Measurements from ENCODE around the gene SORCS1. TPM values are rescaled to one million over a fixed set of nuclear protein-coding genes. Genes with fewer than 3 reads are reported as not detected.

The SORCS1 gene
- total and polyA plus RNA-seq, 9 donors = 0.05 to 2.4 (median 1.0) TPM

DNA sequence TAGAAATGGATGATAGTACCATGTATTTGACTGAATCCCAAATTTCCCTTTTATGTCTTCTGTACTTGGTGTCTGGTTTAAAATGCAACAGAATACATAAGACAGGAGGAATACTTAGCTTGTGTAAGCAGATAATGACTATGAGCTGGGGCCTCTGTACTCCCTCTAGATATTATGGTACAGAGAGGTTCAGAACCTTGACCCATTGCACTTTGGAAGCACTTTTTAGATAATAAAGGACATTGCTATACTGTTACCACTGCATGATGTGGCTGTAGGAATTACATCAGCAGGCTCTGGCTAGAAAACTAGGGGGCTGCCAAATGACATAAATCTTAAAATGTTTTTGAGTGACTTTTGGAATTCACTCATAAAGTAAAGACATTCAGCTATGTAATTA lies 526.6 kb downstream of the SORCS1 start:
- intact Hi-C loops (cut with DNase I) = no loop called here
- H3K27me3 ChIP-seq = no peaks in the 10 kb centered on the region

DNA sequence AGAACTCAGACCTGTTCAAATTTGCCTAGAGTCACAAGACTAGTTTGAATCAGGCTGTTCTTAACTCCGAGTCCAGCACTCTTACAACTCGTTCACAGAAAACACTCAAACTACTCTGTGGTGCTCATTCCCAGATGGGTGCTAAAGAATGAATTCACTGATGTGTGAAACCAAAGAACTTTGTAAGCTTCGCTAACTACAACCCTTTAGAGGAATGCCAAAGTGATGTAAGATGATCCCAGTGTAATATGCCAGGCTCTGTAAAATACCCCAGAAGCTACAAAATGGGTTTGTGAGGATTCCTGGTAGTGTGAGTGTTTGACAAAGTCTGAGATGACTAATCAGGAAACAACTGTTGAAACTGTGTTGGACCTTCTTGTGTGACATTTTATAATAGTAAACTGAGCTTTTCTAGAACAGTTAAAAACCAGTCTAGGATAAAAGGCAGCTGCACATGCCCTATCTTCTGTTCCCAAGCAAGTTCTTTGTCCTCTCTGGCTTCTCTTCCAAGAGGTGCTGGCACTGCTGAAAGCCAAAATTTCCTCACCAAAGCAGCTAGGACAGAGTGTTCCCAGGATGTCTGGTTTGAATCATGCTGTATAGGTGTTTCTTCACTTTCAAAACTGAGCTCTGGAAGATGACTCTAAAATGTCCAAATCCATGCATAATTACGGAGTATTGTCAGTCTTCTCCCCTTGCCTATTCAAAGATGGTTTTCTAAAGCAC lies 527.6 kb downstream of the SORCS1 start:
- Histone ChIP-seq H3K4me3 (no peak overlapping the region), H3K36me3 (no peaks in the 10 kb centered on the region), H3K27me3 (no peaks in the 10 kb centered on the region), H3K27ac (no peak overlapping the region), H3K9me3 (no peaks in the 10 kb centered on the region), H3K4me1 (ENCODE audit: insufficient read depth) (no peaks in the 10 kb centered on the region)
- intact Hi-C loops (cut with DNase I) = no loop called here
- DNase-seq = no peak
- no peak for TF ChIP-seq EP300 (IDR thresholded peaks at IDR 0.05)
- no peak for TF ChIP-seq POLR2A (IDR thresholded peaks at IDR 0.05)
- TF ChIP-seq, protein P1, sequence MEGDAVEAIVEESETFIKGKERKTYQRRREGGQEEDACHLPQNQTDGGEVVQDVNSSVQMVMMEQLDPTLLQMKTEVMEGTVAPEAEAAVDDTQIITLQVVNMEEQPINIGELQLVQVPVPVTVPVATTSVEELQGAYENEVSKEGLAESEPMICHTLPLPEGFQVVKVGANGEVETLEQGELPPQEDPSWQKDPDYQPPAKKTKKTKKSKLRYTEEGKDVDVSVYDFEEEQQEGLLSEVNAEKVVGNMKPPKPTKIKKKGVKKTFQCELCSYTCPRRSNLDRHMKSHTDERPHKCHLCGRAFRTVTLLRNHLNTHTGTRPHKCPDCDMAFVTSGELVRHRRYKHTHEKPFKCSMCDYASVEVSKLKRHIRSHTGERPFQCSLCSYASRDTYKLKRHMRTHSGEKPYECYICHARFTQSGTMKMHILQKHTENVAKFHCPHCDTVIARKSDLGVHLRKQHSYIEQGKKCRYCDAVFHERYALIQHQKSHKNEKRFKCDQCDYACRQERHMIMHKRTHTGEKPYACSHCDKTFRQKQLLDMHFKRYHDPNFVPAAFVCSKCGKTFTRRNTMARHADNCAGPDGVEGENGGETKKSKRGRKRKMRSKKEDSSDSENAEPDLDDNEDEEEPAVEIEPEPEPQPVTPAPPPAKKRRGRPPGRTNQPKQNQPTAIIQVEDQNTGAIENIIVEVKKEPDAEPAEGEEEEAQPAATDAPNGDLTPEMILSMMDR (IDR thresholded peaks at IDR 0.05) = no peak
- WGBS, 3 donors = 77 to 82% (median 81%) methylated on average over 4 of the region's 4 CpGs

More for the DNA sequence above, 526.6 kb downstream of the SORCS1 start:
- Histone ChIP-seq H3K4me1 (ENCODE audit: insufficient read depth) (no peaks in the 10 kb centered on the region), H3K36me3 (no peaks in the 10 kb centered on the region), H3K4me3 (no peak overlapping the region), H3K27ac (no peak overlapping the region), H3K9me3 (no peaks in the 10 kb centered on the region)
- no peak for DNase-seq
- TF ChIP-seq, protein P1 (IDR thresholded peaks at IDR 0.05) = no peak
- TF ChIP-seq POLR2A (IDR thresholded peaks at IDR 0.05) (no peak), EP300 (IDR thresholded peaks at IDR 0.05) (no peak)

DNA sequence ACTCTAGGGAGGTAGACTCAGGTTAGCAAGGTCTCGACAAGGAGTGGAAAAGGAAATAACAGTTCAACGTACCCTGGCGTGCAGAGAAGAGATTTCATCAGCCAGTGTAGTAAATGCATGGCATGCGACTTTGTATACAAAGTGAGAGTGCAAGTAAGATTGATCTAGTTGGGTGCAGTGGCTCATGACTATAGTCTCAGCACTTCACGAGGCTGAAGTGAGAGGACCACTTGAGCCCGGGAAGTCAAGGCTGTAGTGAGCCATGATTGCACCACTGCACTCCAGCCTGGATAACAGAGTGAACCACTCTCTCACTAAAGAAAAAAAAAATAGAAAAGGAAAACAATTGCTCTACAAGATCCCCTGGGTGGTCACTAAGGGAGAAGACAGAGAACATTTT lies 528.6 kb downstream of the SORCS1 start:
- Histone ChIP-seq H3K4me3 (no peak overlapping the region), H3K36me3 (no peaks in the 10 kb centered on the region), H3K4me1 (ENCODE audit: insufficient read depth) (no peaks in the 10 kb centered on the region), H3K27ac (no peak overlapping the region), H3K27me3 (no peaks in the 10 kb centered on the region), H3K9me3 (no peaks in the 10 kb centered on the region)
- no peak for DNase-seq
- TF ChIP-seq, protein P1 (IDR thresholded peaks at IDR 0.05) = no peak
- no peak for TF ChIP-seq EP300 (IDR thresholded peaks at IDR 0.05)
- TF ChIP-seq POLR2A (IDR thresholded peaks at IDR 0.05) = no peak
- intact Hi-C loops (cut with DNase I) = no loop called here
- 90 to 94% (median 93%) methylated on average over 6 of the region's 6 CpGs for WGBS, 3 donors

DNA sequence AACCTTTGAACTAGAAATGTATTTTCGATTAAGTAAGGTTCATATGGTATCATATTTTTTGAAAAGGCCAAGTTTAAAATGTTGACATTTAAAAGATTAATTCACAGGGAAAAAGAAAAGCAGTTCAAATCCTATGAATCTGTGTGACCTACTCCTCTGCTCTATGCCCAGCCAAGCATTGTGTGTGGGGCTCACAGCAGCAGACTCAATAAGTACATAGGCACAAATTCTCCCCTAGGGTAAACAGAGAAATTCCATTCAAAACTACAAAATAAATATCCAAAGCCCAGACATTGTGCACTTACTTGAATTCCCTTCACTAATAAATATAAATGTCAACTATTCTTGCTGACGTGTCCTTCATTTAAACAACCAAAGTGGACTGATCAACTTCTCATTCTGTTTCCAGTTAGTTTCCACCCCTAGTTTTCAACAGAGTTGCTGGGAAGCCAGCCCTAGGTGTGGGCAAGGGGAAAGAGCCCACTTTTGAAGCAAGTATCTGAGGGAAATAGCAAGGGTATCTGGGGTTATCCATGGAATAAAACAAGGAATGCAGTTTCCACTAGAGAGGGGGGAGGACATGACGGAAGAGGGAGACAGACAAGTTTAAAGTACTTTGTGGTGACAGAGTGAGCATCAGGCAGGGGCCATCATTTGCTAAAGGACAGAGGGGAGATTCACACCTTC lies 533.3 kb downstream of the SORCS1 start:
- H3K27me3 ChIP-seq = no peaks in the 10 kb centered on the region
- H3K4me3 ChIP-seq = no peak overlapping the region
- DNase-seq = no peak
- H3K9me3 ChIP-seq = no peaks in the 10 kb centered on the region
- intact Hi-C loops (cut with DNase I) = no loop called here
- 51 to 62% (median 60%) methylated on average over 3 of the region's 3 CpGs for WGBS, 3 donors
- no peaks in the 10 kb centered on the region for H3K36me3 ChIP-seq
- H3K27ac ChIP-seq = no peak overlapping the region
- no peaks in the 10 kb centered on the region for H3K4me1 ChIP-seq (ENCODE audit: insufficient read depth)
- TF ChIP-seq POLR2A (IDR thresholded peaks at IDR 0.05) = no peak
- TF ChIP-seq, protein P1 (IDR thresholded peaks at IDR 0.05) = no peak
- TF ChIP-seq EP300 (IDR thresholded peaks at IDR 0.05) = no peak

Measured in ovary (tissue), 9 donors.